Measurements from ENCODE around the gene CHST9.

The CHST9 gene

GRCh38 chr18:27030421-27030820 is 154.7 kb downstream of the CHST9 start:
- TF ChIP-seq, protein P1, sequence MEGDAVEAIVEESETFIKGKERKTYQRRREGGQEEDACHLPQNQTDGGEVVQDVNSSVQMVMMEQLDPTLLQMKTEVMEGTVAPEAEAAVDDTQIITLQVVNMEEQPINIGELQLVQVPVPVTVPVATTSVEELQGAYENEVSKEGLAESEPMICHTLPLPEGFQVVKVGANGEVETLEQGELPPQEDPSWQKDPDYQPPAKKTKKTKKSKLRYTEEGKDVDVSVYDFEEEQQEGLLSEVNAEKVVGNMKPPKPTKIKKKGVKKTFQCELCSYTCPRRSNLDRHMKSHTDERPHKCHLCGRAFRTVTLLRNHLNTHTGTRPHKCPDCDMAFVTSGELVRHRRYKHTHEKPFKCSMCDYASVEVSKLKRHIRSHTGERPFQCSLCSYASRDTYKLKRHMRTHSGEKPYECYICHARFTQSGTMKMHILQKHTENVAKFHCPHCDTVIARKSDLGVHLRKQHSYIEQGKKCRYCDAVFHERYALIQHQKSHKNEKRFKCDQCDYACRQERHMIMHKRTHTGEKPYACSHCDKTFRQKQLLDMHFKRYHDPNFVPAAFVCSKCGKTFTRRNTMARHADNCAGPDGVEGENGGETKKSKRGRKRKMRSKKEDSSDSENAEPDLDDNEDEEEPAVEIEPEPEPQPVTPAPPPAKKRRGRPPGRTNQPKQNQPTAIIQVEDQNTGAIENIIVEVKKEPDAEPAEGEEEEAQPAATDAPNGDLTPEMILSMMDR (conservative IDR thresholded peaks at IDR 0.05; ENCODE audit: low read length) = no peak
- DNase-seq (ENCODE audit: low read depth) = no peak

GRCh38 chr18:27022477-27022876 is 162.6 kb downstream of the CHST9 start:
- TF ChIP-seq, protein P1 (conservative IDR thresholded peaks at IDR 0.05; ENCODE audit: low read length) = no peak
- no peak for DNase-seq (ENCODE audit: low read depth)
- H3K4me3 ChIP-seq (ENCODE audit: low read length) = no peak overlapping the region

More at GRCh38 chr18:27030421-27030820, 154.7 kb downstream of the CHST9 start:
- no peak overlapping the region for H3K4me3 ChIP-seq (ENCODE audit: low read length)

DNA sequence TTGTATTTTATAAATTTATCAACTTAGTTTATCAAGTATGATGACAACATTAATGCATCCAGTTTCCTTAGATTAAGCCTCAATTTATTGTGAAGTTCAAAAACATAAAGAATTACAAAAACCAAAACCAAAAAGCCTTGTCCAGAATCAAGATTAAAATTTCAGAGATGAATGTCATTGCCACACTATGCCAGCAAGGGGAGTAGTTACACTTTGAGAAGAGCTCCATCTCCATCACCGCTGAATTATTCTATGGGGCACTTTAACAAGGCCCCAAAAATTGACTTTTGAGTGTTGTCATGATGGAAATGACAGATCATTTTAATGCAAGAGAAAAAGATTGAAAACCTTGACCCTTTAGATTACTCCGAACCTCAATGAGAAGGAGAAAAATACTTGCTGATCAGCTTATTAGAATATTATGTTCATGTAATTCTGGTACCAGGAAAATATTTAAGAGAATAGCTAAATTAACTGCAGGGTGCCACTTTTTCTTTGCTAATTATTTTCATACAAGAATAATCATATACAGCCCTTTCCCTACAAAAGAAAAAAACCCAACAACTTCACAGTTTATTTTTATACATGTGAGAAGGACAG is 167.1 kb downstream of the CHST9 start:
- no peak for DNase-seq (ENCODE audit: low read depth)
- no peak overlapping the region for H3K4me3 ChIP-seq (ENCODE audit: low read length)
- TF ChIP-seq, protein P1 (conservative IDR thresholded peaks at IDR 0.05; ENCODE audit: low read length) = peak; percentile 43

- DNase-seq (ENCODE audit: low read depth) = no peak
- TF ChIP-seq, protein P1 (conservative IDR thresholded peaks at IDR 0.05; ENCODE audit: low read length) = no peak
- H3K4me3 ChIP-seq (ENCODE audit: low read length) = no peak overlapping the region
Observed at GRCh38 chr18:27014841-27015240, 170.3 kb downstream of the CHST9 start.

- TF ChIP-seq, protein P1 (conservative IDR thresholded peaks at IDR 0.05; ENCODE audit: low read length) = no peak
- DNase-seq (ENCODE audit: low read depth) = no peak
- H3K4me3 ChIP-seq (ENCODE audit: low read length) = no peak overlapping the region
Observed at GRCh38 chr18:27010784-27011183, 174.3 kb downstream of the CHST9 start.

GRCh38 chr18:27009293-27009692 is 175.8 kb downstream of the CHST9 start:
- no peak for DNase-seq (ENCODE audit: low read depth)
- no peak overlapping the region for H3K4me3 ChIP-seq (ENCODE audit: low read length)
- TF ChIP-seq, protein P1 (conservative IDR thresholded peaks at IDR 0.05; ENCODE audit: low read length) = no peak

DNA sequence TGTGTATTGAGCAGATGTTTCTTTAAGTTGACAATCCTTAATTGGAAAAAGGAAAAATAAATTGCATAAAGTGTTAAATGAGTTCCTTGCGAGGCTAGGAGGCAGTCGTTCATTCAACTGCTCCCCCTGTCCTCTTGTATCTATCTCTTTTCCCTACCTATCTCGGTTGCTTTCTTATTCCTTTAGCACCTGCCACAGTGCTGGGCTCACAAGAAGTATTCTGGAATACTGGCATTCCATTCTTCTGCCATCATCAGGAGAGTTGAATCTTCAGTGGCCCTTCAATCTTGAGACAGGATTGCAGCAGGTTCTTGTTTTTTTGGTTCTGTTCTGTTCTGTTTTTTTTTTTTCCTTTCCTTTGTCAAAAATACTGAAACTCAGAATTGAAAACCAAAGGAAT is 176.5 kb downstream of the CHST9 start:
- DNase-seq (ENCODE audit: low read depth) = no peak
- H3K4me3 ChIP-seq (ENCODE audit: low read length) = no peak overlapping the region
- TF ChIP-seq, protein P1 (conservative IDR thresholded peaks at IDR 0.05; ENCODE audit: low read length) = no peak
